ENCODE data around the gene PANK2.
A peak's percentile ranks its signal among the peaks of the same experiment; 100 is the strongest.
"Not testable (repeated sequence)": the region's sequence is repeated elsewhere in the genome, so short reads cannot be mapped to it uniquely, and the experiment has no call there.

Gene PANK2

DNA sequence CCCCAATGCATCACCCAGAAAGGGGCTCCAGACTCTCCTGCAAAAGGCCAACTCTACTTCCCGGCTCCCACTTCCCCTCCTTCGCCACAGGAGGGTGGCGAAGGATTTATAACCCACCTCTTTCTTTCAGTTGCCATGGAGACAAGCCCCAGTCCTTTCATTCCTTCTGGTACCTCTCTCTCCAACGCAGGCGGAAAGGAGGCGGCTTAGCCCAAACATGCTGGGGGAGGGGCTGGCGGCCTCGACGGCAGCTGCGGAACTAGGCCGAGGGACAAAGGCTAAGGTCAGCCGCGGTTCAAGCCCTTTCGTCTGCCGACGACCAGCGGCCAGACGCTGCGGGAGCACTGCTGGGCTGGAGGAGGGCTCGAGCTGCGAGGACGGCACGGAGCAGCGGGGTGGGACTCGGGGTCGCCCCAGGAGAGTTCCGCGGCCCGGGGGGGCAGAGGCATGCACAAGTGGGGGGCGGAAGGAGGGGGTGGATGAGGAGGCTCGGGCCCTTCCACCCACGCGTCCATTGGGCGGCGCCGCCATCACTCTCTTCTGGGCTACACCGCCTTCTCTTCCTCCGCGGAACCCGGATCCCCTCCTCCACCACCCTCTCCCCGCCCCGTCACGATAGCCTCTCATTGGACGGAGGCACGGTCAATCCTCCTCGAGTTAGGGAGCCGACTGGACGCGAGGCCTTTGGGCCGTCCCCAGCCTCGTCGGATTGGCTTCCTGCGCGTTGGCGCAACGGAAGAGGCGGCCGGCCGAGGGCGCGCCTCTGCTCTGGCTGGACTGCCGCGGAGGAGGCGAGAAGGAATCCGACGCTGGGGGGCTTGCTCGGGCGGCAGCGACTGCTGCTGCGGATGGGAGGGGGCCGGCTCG is at the start of gene PANK2:
TSS of gene PANK2 (plus strand) at position 766 of the 867 bp plus-strand sequence.
- DNase-seq: peak; percentile 96

GRCh38 chr20:3840201-3840600 is 49.0 kb upstream of the PANK2 start:
- not testable (repeated sequence) for DNase-seq

DNA sequence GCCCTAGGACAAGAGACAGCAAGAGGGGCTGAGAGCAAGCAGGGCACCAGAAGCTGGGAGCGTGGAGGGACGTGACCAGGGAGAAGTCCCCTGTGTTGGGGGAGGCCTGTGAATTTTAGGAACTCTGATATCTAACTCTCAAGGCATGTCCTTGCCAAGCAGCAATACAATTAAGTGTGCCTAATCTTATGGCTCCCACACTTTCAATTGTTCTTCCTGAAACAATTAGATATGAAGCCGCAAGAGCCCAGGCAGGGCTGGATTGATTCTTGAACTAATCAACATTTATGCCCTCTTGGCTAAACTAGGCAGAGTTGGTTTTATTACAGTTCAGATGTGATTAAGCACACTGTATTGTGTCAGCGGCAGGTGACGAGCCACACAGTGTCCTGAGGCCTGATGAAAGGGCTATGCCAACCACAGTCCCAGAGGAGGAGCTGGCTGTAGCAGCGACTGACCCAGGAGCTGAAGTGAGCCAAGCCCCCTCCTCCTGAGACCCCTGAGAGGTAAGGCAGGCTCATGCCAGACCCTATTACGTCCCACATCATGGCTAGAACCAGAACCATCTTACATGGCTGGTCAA is 46.7 kb upstream of the PANK2 start:
- no peak for DNase-seq

GRCh38 chr20:3843490-3843889 is 45.7 kb upstream of the PANK2 start:
- no peak for DNase-seq

DNA sequence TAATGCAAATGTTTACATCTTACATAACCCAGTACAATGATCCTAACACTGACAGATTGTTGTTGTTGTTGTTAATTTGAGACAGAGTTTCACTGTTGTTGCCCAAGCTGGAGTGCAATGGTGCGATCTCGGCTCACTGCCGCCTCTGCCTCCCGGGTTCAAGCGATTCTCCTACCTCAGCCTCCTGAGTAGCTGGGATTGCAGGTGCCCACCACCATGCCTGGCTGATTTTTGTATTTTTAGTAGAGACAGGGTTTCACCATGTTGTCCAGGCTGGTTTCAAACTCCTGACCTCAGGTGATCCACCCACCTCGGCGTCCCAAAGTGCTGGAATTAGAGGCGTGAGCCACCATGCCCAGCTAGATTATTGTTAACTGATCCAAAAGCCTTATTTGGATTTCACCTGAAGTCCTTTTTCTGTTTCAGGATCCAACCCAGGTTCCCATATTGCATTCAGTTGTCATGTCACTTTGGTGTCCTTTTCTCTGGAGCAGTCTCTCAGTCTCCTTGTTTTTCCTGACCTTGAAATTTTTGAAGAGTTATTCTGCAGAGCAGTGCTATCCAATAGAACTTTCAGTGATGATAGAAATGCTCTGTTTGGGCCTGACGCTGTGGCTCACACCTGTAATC is 45.1 kb upstream of the PANK2 start:
- not testable (repeated sequence) for DNase-seq

- no peak for DNase-seq
These were observed 42.8 kb upstream of the PANK2 start for GRCh38 chr20:3846378-3846739.

DNA sequence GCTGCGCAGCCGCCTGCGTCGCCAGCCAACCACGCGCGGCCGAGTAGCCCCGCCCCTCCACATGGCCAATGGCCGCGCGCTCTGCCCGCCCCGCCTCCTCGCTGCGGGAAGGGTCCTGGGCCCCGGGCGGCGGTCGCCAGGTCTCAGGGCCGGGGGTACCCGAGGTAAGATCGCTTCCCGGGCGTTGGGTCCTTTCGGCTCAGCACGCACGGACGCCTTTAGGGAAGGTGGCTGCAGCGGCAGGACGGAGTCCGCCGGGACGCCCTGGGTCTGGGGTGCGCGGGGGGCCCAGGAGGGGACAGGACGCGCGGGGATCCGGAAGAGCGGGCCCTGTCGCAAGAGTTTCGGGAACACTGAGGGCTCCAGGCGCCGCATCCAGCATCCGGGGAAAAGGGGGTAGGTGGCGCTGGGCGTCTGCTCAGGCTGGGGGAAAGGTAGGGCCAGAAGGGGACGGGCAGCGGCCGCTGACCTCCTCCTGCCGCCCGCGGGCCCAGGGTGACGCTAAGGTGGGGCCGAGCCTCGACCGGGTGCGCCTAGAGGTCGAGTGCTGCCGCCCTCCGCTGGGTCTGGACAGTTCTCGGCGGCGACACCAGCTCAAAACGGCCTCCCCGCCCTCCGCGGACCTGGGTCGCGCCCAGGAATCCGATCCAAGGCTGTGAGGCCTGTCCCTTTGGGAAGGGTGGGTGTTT is 42.3 kb upstream of the PANK2 start, which contains the start of gene MAVS:
TSS of gene MAVS (plus strand) at position 95 of the 689 bp plus-strand sequence. CDS start 7,791 bp downstream, outside the sequence.
- DNase-seq: peak; percentile 84

GRCh38 chr20:3847429-3847940 is 41.7 kb upstream of the PANK2 start:
- no peak for DNase-seq

DNA sequence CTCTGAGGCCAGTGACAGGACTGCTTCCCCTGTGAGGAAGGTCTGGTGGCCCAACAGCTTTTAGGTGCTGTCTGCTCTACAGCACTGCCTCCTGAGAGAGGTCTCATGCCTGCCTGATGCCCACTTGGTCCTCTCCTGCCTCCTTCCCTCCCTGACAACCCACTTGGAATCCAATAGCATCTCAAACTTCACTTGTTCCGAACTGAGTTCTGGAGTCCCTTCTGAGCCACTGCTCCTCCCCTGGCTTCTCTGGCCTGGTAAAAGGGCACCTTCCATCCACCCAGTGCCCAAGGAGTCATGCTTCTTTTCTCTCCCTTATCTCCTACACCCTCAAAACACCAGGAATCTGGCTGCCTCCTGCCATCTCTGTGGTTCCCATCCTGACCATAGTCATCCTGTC is 40.6 kb upstream of the PANK2 start:
- DNase-seq: no peak

GRCh38 chr20:3854462-3854871 is 34.7 kb upstream of the PANK2 start:
- no peak for DNase-seq

- DNase-seq: no peak
These were observed 31.8 kb upstream of the PANK2 start for GRCh38 chr20:3857405-3857804.

DNA sequence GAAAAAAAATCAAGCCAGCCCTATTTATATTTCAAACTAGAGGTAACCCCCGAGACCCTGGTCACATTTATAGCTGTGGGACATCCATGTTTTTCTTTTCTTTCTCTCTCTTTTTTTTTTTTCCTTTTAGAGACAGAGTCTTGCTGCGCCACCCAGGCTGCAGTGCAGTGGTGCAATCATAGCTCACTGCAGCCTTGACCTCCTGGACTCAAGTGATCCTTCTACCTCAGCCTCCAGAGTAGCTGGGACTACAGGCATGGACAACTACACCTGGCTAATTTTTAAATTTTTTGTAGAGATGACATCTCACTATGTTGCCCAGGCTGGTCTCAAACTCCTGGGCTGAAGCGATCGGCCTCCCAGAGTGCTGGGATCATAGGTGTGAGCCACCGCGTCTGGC is 30.5 kb upstream of the PANK2 start:
- DNase-seq: no peak

GRCh38 chr20:3861191-3861590 is 28.0 kb upstream of the PANK2 start:
- DNase-seq: no peak

DNA sequence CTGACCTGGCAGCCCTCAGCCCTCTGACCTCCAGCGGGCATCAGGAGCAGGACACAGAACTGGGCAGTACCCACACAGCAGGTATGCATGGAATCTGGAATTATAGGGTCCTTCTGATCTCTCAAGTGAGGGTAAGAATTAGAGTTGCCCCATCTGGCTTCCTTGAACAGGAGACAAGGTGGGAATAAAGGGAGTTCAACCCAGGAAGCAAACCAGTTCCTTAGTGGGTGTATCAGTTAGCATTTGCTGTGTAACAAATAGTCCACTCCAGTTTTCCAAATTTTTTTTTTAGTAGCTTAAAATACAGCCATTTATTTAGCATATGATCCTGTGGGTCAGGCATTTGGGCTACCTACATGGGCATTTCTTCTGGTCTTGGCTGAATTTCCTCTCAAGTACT is 26.9 kb upstream of the PANK2 start:
- no peak for DNase-seq

DNA sequence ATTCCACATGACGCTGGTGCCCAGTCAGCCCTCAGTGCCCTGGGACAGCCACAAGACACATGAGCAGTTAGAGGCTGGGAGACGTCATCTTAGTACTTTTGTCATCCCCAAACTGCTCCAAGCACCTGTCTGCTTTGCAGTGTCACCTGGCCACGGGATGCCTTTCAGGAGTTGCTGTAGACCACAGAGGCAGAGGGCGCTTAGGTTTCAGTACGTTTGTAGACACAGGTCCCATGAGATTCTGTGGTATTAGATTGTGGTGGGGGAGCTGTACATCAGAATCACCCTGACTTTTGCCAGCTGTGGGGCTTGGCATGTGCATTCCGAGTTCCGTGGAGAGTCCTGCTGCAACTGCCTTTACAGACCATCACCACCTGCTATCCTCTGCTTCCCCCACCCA is 25.9 kb upstream of the PANK2 start:
- DNase-seq: no peak

DNA sequence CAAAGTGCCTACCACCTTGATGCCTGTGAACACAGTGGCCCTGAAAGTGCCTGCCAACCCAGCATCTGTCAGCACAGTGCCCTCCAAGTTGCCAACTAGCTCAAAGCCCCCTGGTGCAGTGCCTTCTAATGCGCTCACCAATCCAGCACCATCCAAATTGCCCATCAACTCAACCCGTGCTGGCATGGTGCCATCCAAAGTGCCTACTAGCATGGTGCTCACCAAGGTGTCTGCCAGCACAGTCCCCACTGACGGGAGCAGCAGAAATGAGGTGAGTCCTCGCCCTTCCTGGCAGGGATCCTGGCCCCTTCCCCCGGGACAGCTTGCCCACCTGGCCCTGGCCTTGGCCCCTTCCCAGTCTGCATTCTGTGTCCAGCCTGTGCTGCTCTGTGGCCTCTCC is 24.7 kb upstream of the PANK2 start:
- no peak for DNase-seq

DNA sequence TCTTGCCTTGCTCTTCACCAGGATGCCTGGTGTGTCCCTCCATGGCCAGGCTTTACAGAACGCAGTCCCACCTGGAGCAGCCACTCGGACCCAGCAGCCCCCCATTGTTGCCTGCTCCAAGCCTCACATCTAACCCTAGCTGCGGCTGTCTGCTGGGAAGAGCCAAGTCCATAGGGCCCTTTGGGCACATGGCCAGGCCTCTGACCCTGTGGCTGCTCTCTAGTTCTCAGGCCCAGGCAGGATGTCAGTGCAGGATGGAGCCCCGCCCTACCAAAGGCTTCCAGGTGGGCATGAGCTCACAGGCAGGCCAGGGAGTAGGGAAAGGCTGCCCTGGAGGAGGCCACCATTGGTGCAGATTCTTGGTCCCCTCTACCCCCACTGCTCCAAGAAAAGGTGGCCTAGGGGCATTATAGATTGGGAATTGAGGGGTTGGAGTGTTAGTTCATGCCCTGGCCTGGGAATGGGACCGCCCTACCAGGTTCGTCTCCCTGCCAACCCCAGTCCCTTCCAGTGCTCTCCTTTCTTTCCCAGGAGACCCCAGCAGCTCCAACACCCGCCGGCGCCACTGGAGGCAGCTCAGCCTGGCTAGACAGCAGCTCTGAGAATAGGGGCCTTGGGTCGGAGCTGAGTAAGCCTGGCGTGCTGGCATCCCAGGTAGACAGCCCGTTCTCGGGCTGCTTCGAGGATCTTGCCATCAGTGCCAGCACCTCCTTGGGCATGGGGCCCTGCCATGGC is 23.9 kb upstream of the PANK2 start:
- no peak for DNase-seq

- DNase-seq: no peak
These were observed 23.2 kb upstream of the PANK2 start for GRCh38 chr20:3865887-3866407.

GRCh38 chr20:3866464-3866863 is 22.7 kb upstream of the PANK2 start:
- no peak for DNase-seq

DNA sequence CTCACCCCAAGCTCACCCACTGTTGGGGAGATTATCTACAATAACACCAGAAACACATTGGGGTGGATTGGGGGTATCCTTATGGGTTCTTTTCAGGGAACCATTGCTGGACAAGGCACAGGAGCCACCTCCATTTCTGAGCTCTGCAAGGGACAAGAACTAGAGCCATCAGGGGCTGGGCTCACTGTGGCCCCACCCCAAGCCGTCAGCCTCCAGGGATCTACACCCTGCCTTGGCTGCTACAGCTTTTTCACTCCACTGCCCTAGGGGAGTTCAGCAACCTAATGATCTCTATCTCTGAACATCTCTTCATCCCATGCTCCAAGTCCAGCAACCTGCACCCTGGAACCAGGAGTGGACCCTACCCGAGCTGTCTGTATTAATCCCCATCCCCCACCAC is 21.4 kb upstream of the PANK2 start:
- no peak for DNase-seq

DNA sequence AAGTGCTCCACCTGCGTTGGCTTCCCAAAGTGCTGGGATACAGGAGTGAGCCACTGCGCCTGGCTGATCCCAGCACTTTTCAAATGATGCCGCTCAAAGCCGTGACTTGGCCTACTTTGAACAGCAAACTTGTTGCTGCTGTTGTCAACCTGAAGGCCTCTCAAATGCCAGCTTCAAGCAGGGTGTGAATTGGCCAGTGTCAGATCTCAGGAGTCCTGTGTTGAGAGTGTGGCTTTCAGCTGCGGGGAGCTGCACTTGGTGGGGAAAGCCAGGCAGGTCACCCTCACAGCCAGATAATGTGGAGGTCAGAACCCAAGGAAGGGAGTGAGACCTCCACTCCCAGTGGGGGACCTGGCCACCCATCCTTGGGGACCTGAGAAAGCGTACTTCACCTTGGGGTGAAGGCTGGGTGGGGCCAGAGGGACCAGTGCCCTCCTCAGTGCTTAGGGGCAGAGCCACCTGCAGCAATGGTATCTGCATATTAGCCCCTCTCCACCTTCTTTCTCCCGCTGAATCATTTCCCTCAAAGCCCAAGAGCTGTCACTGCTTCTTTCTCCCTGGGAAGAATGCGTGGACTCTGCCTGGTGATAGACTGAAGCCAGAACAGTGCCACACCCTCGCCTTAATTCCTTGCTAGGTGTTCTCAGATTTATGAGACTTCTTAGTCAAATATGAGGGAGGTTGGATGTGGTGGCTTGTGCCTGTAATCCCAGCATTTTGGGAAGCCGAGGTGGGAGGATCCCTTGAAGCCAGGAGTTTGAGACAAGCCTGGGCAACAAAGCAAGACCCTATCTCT is 19.1 kb upstream of the PANK2 start:
- no peak for DNase-seq
